ENCODE data around the gene TWIST2.

DNA sequence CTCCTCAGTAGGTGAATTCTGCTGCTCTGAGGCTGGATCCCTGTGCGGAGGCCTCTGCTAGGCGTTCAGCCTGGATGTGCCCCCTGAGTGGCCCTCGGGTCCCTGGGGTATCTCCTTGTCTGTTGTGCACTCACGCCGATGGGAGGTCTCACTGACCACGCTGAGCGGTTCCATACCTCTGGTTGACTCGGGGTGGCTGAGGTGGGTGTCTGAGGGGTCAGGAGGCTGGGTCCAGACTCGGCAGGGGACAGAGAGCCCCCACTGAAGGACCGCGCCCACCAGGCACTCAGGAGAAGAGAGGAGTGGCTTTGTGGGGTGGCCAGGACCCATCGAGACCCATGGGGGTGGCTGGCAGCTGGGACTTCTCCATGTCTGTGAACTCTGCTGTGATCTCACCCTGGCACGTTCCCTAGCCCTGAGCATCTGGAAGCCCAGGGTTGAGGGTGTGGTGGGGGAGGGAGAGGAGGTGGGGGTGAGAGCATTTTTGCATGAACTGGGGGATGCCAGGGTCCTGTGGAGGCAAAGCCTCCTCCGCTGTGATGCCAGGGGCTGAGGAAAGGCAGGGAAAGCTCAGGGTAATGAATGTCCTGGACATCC is 53.7 kb downstream of the TWIST2 start:
- no peak for TF ChIP-seq TAF1 (IDR thresholded peaks at IDR 0.05; ENCODE audit: borderline replicate concordance, low read depth, low read length)
- TF ChIP-seq POLR2A (IDR thresholded peaks at IDR 0.05; ENCODE audit: low read depth, low read length) = no peak

All from GM12892 (cell line).